Lung (tissue), 12 donors: Measurements from ENCODE around the gene VHLL. TPM values are rescaled to one million over a fixed set of nuclear protein-coding genes. Genes with fewer than 3 reads are reported as not detected.
"Not testable (repeated sequence)": the region's sequence is repeated elsewhere in the genome, so short reads cannot be mapped to it uniquely, and the experiment has no call there.

Source experiments
- ATAC-seq: fragments of 200-7000 bp; cut with Tn5 transposase; one replicate; pipeline ENCODE4 v1.9.1; 2020; ENCODE audit warnings: moderate number of reproducible peaks; ENCODE audit not compliant: insufficient read depth, low FRiP score
- DNase-seq, 3 donors: peaks; one replicate each; pipeline ENCODE4 v3.0.0-alpha.2; 2013 to 2017
- H3K27ac ChIP-seq, 2 donors: one replicate each; pipeline ENCODE4 v1.5.1; 2013; ENCODE audit warnings: mild to moderate bottlenecking in 2 of 2, moderate library complexity in 2 of 2, control low read depth in 1 of 2, inconsistent platforms in 1 of 2, low read depth in 1 of 2, low read length in 1 of 2
- H3K27me3 ChIP-seq, 3 donors: one replicate each; pipeline ENCODE4 v1.5.1; 2013; ENCODE audit warnings: low read length in 2 of 3; ENCODE audit not compliant: control insufficient read depth in 3 of 3, insufficient read depth in 3 of 3
- H3K36me3 ChIP-seq, 4 donors: one replicate each; pipeline ENCODE4 v1.5.1; 2013; ENCODE audit warnings: low read length in 4 of 4, mild to moderate bottlenecking in 1 of 4, moderate library complexity in 1 of 4; ENCODE audit not compliant: control insufficient read depth in 4 of 4, insufficient read depth in 4 of 4
- H3K4me1 ChIP-seq, 5 donors: one replicate each; pipeline ENCODE4 v1.5.1; 2013; ENCODE audit warnings: low read length in 5 of 5, mild to moderate bottlenecking in 2 of 5, moderate library complexity in 1 of 5; ENCODE audit not compliant: control insufficient read depth in 5 of 5, insufficient read depth in 5 of 5
- H3K4me3 ChIP-seq: one replicate; pipeline ENCODE4 v1.5.1; 2013; ENCODE audit warnings: mild to moderate bottlenecking, control low read depth, moderate library complexity
- H3K9ac ChIP-seq, 2 donors: one replicate each; pipeline ENCODE4 v1.5.1; 2013; ENCODE audit warnings: low read length in 2 of 2, control low read depth in 1 of 2; ENCODE audit not compliant: insufficient read depth in 1 of 2
- H3K9me3 ChIP-seq, 4 donors: one replicate each; pipeline ENCODE4 v1.5.1; 2013; ENCODE audit warnings: low read length in 3 of 4, mild to moderate bottlenecking in 1 of 4, moderate library complexity in 1 of 4; ENCODE audit not compliant: control insufficient read depth in 4 of 4, insufficient read depth in 3 of 4
- WGBS, 2 donors: extraction: QIAGEN DNeasy Blood & Tissue Kit; methylation state at CpG; one replicate each; pipeline ENCODE4 v1.1.7; 2013; 5-methylcytosine and 5-hydroxymethylcytosine counted together
- polyA plus RNA-seq, 2 donors: library from polyadenylated mRNA; stranded (reverse); fragments of 200-250 nt; gene quantifications; one replicate each; pipeline ENCODE4 v1.2.1, GENCODE V29; 2013
- total RNA-seq, 2 donors: library from RNA; depleted of rRNA in 1 of 2; stranded (reverse); fragments of >200 nt in 1 of 2; gene quantifications; one replicate each; pipeline ENCODE4 v1.2.1, GENCODE V29; 2014 to 2021
- TF ChIP-seq, protein P1 (sequence below): IDR thresholded peaks from 2 replicates; pipeline ENCODE4 v1.5.1; 2012; ENCODE audit warnings: mild to moderate bottlenecking; ENCODE audit errors: control extremely low read depth, extremely low read depth
- donor health status: control.
- donor health status: control.
- donor health status: Bipolar disorder and iron deficiency.
- donor health status: healthy.
- donor health status: DM: yes; HTN: yes; CAD: no.

VHLL gene
- total and polyA plus RNA-seq, 4 donors = not detected

DNA sequence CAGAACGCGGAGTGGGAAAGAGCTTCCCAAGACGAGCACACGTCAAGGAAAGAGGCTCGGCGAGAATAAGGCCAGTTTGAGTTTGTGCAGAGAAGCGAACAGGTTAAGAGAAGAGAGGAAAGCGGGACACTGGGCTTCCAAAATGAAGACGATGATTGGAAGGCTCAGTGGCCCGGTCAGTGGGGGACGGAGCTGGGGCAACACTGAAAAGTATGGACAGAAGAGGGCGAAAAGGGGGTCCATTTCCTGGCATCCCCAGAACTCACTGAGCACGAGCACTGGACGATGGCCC lies 38.7 kb upstream of the VHLL start:
- H3K9ac ChIP-seq = peak overlapping the region; percentile 26 to 36
- DNase-seq (no peak), ATAC-seq (peak; percentile 16)
- peaks cover 2 to 15% (median 10%) of the 10 kb centered on the region in 5 donors for H3K4me1 ChIP-seq
- H3K4me3 ChIP-seq = peak overlapping the region; percentile 75
- H3K27me3 ChIP-seq = no peaks in the 10 kb centered on the region
- TF ChIP-seq, protein P1, sequence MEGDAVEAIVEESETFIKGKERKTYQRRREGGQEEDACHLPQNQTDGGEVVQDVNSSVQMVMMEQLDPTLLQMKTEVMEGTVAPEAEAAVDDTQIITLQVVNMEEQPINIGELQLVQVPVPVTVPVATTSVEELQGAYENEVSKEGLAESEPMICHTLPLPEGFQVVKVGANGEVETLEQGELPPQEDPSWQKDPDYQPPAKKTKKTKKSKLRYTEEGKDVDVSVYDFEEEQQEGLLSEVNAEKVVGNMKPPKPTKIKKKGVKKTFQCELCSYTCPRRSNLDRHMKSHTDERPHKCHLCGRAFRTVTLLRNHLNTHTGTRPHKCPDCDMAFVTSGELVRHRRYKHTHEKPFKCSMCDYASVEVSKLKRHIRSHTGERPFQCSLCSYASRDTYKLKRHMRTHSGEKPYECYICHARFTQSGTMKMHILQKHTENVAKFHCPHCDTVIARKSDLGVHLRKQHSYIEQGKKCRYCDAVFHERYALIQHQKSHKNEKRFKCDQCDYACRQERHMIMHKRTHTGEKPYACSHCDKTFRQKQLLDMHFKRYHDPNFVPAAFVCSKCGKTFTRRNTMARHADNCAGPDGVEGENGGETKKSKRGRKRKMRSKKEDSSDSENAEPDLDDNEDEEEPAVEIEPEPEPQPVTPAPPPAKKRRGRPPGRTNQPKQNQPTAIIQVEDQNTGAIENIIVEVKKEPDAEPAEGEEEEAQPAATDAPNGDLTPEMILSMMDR = no peak
- no peaks in the 10 kb centered on the region for H3K9me3 ChIP-seq
- WGBS, 2 donors = 0 to 1% methylated on average over 14 of the region's 14 CpGs
- peak overlapping the region; percentile 38 to 80 for H3K27ac ChIP-seq
- peaks cover under 1 to 15% (median 12%) of the 10 kb centered on the region in 4 donors for H3K36me3 ChIP-seq

DNA sequence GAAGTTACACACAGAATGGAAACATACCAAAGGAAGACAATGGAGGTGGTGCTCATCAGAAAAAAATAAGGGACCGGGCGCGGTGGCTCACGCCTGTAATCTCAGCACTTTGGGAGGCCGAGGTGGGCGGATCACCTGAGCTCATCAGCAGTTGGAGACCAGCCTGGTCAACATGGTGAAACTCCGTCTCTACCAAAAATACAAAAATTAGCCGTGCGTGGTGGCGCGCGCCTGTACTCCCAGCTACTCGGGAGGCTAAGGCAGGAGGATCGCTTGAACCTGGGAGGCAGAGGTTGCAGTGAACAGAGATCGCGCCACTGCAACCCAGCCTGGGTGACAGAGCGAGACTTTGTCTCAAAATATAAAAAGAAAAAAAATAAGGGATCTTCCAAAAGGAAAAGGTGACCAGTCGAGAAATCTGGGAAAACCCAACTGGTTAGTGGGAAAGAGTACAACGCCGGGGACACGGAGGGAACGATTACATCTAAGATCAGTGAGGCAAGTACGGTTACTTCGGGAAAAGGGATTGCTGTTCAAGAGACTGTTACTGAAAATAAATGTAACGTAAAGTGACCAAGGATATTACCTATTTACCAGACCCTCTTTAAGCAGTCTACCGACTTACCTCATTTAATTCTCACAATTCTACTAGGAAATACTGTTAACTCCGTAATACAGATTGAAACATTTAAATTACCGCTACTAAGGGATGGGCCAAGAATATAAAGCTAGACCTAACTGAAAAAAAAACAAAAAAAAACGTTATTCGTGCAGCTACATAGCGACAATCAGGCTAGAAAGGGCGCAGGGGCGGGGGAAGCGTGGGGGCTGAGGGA lies 38.2 kb upstream of the VHLL start:
- Histone ChIP-seq H3K9me3 (no peaks in the 10 kb centered on the region), H3K4me3 (peak overlapping the region; percentile 75), H3K9ac (peak overlapping the region; percentile 26 to 36), H3K36me3 (peaks cover 6 to 20% (median 15%) of the 10 kb centered on the region in 4 donors), H3K4me1 (peaks cover 2 to 15% (median 10%) of the 10 kb centered on the region in 5 donors), H3K27me3 (no peaks in the 10 kb centered on the region), H3K27ac (peak overlapping the region; percentile 38 to 80)
- peak in 1 of 3 donors; percentile 5 for DNase-seq
- WGBS, 2 donors = 33 to 37% methylated on average over 34 of the region's 34 CpGs
- TF ChIP-seq, protein P1 = no peak
- no peak for ATAC-seq

DNA sequence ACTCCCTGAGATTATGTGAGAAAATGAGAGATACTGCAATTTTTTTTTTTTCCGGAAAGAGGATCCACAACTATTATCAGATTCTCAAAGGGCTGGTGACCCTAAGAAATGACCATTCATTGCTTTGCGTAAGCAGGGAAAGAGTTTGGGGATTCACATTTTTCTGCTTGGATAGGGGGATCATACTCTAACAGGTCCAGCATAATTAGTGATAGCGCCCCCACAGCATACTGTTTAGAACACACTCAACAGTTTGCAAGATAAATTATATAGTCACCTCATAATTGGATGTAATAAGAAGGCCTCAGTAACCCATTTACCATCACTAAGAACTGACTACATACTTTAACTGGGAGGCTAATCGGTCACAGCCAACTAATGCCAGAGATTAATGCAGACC lies 37.1 kb upstream of the VHLL start:
- Histone ChIP-seq H3K4me1 (peaks cover 2 to 15% (median 10%) of the 10 kb centered on the region in 5 donors), H3K27ac (no peak overlapping the region), H3K9me3 (no peaks in the 10 kb centered on the region), H3K9ac (peak overlapping the region; percentile 11 to 40), H3K4me3 (no peak overlapping the region), H3K27me3 (no peaks in the 10 kb centered on the region), H3K36me3 (peaks cover 9 to 24% (median 19%) of the 10 kb centered on the region in 4 donors)
- 86% methylated on average over 4 of the region's 4 CpGs for WGBS, 2 donors
- ATAC-seq (no peak), DNase-seq (no peak)
- TF ChIP-seq, protein P1 = no peak

DNA sequence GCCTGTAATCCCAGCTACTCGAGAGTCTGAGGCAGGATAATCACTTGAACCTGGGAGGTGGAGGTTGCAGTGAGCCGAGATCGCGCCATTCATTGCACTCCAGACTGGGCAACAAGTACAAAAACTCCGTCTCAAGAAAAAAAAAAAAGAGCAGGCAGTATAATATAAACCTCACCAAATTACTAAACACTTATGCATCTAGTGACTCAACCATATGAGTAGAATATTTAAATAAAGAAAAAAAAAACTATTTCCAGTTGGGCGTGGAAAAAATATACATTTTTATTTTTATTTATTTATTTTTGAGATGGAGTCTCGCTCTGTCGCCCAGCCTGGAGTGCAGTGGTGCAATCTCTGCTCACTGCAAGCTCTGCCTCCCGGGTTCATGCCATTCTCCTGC lies 24.1 kb upstream of the VHLL start:
- not testable (repeated sequence) for H3K4me3 ChIP-seq, H3K27me3 ChIP-seq, DNase-seq, H3K9me3 ChIP-seq, H3K9ac ChIP-seq, ATAC-seq, H3K4me1 ChIP-seq, H3K27ac ChIP-seq
- H3K36me3 ChIP-seq = peaks cover 34 to 51% (median 38%) of the 10 kb centered on the region in 4 donors
- WGBS, 2 donors = 96 to 97% methylated on average over 9 of the region's 9 CpGs
